Peyer's patch (tissue), 4 donors: ENCODE measurements around the gene BCL7A. TPM values are rescaled to one million over a fixed set of nuclear protein-coding genes. Genes with fewer than 3 reads are reported as not detected.

ENCODE experiments used
- DNase-seq, 3 donors: peaks; one replicate each; pipeline ENCODE4 v3.0.0-alpha.2; 2017 to 2019
- H3K27ac ChIP-seq, 4 donors: fragments of 200-600 bp; sonication (generic); one replicate each; pipeline ENCODE4 v1.5.1; 2016 to 2019
- H3K27me3 ChIP-seq, 2 donors: fragments of 200-600 bp; sonication (generic); one replicate each; pipeline ENCODE4 v1.5.1; 2019
- H3K36me3 ChIP-seq, 3 donors: fragments of 200-600 bp; sonication (generic); one replicate each; pipeline ENCODE4 v1.5.1; 2016 to 2019
- H3K4me1 ChIP-seq, 4 donors: fragments of 200-600 bp; sonication (generic); one replicate each; pipeline ENCODE4 v1.5.1; 2016 to 2019
- H3K4me3 ChIP-seq, 4 donors: fragments of 200-600 bp; sonication (generic); 1 replicate in 3 of 4; 2 replicates in 1 of 4; pipeline ENCODE4 v1.5.1; 2016 to 2019; ENCODE audit warnings: mild to moderate bottlenecking in 1 of 4
- H3K9me3 ChIP-seq, 4 donors: fragments of 200-600 bp; sonication (generic); one replicate each; pipeline ENCODE4 v1.5.1; 2016 to 2019; ENCODE audit warnings: mild to moderate bottlenecking in 1 of 4
- CTCF ChIP-seq, 6 experiments: fragments of 450-650 bp in 4 of 6; fragments of 200-600 bp in 2 of 6; sonication (generic) in 1 of 6; IDR thresholded peaks; one replicate each; pipeline ENCODE4 v1.5.1; 2017 to 2019; ENCODE audit warnings: antibody characterized with exemption in 6 of 6, mild to moderate bottlenecking in 3 of 6, moderate library complexity in 1 of 6
- POLR2A ChIP-seq, 2 donors: fragments of 450-650 bp; IDR thresholded peaks; one replicate each; pipeline ENCODE4 v1.5.1; 2017; ENCODE audit warnings: antibody characterized with exemption in 2 of 2, mild to moderate bottlenecking in 2 of 2, moderate library complexity in 2 of 2
- total RNA-seq, 4 donors: library from RNA; depleted of rRNA; stranded (reverse); fragments of >200 nt; gene quantifications; one replicate each; pipeline ENCODE4 v1.1.0, GENCODE V29; 2016

The BCL7A gene
- total RNA-seq, 4 donors from 2014 or later, result 3.3 to 23.9 (median 4.4) TPM

- Histone ChIP-seq H3K27ac (peak overlapping the region in 3 of 4 donors; percentile 80 to 91 (median 89)), H3K9me3 (no peaks in the 10 kb centered on the region), H3K27me3 (no peaks in the 10 kb centered on the region), H3K4me3 (no peak overlapping the region), H3K36me3 (no peaks in the 10 kb centered on the region), H3K4me1 (peaks cover 4 to 23% (median 11%) of the 10 kb centered on the region in 4 donors)
- TF ChIP-seq CTCF (IDR thresholded peaks at IDR 0.05) (no peak), POLR2A (IDR thresholded peaks at IDR 0.05) (no peak)
- peak; percentile 58 to 62 (median 62) for DNase-seq
Observed at GRCh38 chr12:122076743-122077495, 55.2 kb downstream of the BCL7A start.

GRCh38 chr12:122078141-122079032 lies 56.7 kb downstream of the BCL7A start, which contains the start of gene MLXIP:
Gene MLXIP, plus strand, starts transcription at chr12:122078756. Its CDS starts 98 bp downstream, at chr12:122078854.
- H3K27ac ChIP-seq, result peak within 1 kb of the TSS; percentile 80 to 91 (median 84)
- no peaks in the 10 kb centered on the region for H3K9me3 ChIP-seq
- H3K27me3 ChIP-seq, result no peaks in the 10 kb centered on the region
- peak within 1 kb of the TSS; percentile 71 to 93 (median 81) for H3K4me3 ChIP-seq
- no peaks in the 10 kb centered on the region for H3K36me3 ChIP-seq
- H3K4me1 ChIP-seq, result peaks cover 4 to 37% (median 20%) of the 10 kb centered on the region in 4 donors
- peak; percentile 94 to 97 (median 97) for DNase-seq
- peak; percentile 73 to 97 for TF ChIP-seq POLR2A (IDR thresholded peaks at IDR 0.05)
- no peak for TF ChIP-seq CTCF (IDR thresholded peaks at IDR 0.05)

GRCh38 chr12:122079033-122079531 lies 57.4 kb downstream of the BCL7A start:
- H3K9me3 ChIP-seq, result no peaks in the 10 kb centered on the region
- peaks cover 4 to 43% (median 23%) of the 10 kb centered on the region in 4 donors for H3K4me1 ChIP-seq
- peak overlapping the region; percentile 80 to 91 (median 84) for H3K27ac ChIP-seq
- peak in 2 of 3 donors; percentile 63 to 67 for DNase-seq
- no peaks in the 10 kb centered on the region for H3K27me3 ChIP-seq
- no peaks in the 10 kb centered on the region for H3K36me3 ChIP-seq
- no peak for TF ChIP-seq CTCF (IDR thresholded peaks at IDR 0.05)
- no peak for TF ChIP-seq POLR2A (IDR thresholded peaks at IDR 0.05)
- peak overlapping the region; percentile 71 to 93 (median 81) for H3K4me3 ChIP-seq

- H3K27ac ChIP-seq, result peak overlapping the region; percentile 80 to 91 (median 84)
- peaks cover 0 to 3% (median 0%) of the 10 kb centered on the region in 3 donors for H3K36me3 ChIP-seq
- no peaks in the 10 kb centered on the region for H3K9me3 ChIP-seq
- peak in 1 of 3 donors; percentile 54 for DNase-seq
- H3K27me3 ChIP-seq, result no peaks in the 10 kb centered on the region
- no peak for TF ChIP-seq POLR2A (IDR thresholded peaks at IDR 0.05)
- TF ChIP-seq CTCF (IDR thresholded peaks at IDR 0.05), result no peak
- H3K4me1 ChIP-seq, result peaks cover 4 to 43% (median 23%) of the 10 kb centered on the region in 4 donors
- H3K4me3 ChIP-seq, result peak overlapping the region; percentile 71 to 93 (median 81)
Observed at GRCh38 chr12:122079532-122080081, 57.9 kb downstream of the BCL7A start.
